Testis (tissue), 2 donors: Measurements from ENCODE around the gene TMSB15B.

Experiments used
- POLR2A ChIP-seq: fragments of 450-650 bp; IDR thresholded peaks from one replicate; pipeline ENCODE4 v1.6.1; 2017; ENCODE audit warnings: antibody characterized with exemption, mild to moderate bottlenecking, moderate library complexity
- TF ChIP-seq, protein P1 (sequence below), 3 experiments: fragments of 450-650 bp in 2 of 3; fragments of 200-600 bp in 1 of 3; sonication (generic) in 1 of 3; IDR thresholded peaks; one replicate each; pipeline ENCODE4 v1.5.1; 2016 to 2019; ENCODE audit warnings: antibody characterized with exemption in 3 of 3, mild to moderate bottlenecking in 2 of 3, moderate library complexity in 1 of 3

DNA sequence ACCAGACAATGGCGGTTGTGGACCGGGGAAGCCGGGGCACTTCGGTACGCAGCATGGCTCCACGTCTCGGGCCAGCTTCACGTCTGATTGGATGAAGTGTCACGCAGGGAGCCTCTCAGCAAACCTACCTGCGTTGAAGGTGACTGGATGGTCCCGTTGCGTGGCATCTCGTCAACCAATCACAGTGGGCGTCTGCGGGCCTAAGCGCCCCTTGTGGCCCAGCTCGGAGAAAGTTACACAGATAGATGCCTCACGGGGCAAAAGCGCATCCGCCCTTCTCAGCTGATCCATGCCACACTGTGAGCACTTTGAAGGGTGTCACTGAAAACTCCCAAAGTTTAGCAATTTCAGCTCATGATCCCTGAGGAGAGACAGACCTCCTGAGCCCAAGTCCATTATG, 51.2 kb downstream of the TMSB15B start, which contains the start of gene H2BW1:
- TF ChIP-seq, protein P1, sequence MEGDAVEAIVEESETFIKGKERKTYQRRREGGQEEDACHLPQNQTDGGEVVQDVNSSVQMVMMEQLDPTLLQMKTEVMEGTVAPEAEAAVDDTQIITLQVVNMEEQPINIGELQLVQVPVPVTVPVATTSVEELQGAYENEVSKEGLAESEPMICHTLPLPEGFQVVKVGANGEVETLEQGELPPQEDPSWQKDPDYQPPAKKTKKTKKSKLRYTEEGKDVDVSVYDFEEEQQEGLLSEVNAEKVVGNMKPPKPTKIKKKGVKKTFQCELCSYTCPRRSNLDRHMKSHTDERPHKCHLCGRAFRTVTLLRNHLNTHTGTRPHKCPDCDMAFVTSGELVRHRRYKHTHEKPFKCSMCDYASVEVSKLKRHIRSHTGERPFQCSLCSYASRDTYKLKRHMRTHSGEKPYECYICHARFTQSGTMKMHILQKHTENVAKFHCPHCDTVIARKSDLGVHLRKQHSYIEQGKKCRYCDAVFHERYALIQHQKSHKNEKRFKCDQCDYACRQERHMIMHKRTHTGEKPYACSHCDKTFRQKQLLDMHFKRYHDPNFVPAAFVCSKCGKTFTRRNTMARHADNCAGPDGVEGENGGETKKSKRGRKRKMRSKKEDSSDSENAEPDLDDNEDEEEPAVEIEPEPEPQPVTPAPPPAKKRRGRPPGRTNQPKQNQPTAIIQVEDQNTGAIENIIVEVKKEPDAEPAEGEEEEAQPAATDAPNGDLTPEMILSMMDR (IDR thresholded peaks at IDR 0.05), result no peak
- TF ChIP-seq POLR2A, result no peak
